Skeletal muscle tissue (tissue), 4 donors: ENCODE data around the gene GCN1. TPM values are rescaled to one million over a fixed set of nuclear protein-coding genes. Genes with fewer than 3 reads are reported as not detected.

Experiments
- H3K27ac ChIP-seq: one replicate; pipeline ENCODE4 v1.7.0; 2013; ENCODE audit warnings: mild to moderate bottlenecking, low read depth, low read length, inconsistent platforms
- H3K27me3 ChIP-seq, 3 donors: one replicate each; pipeline ENCODE4 v1.7.0; 2013; ENCODE audit warnings: low read length in 3 of 3; ENCODE audit not compliant: control insufficient read depth in 3 of 3, insufficient read depth in 3 of 3
- H3K36me3 ChIP-seq, 3 donors: one replicate each; pipeline ENCODE4 v1.7.0; 2013; ENCODE audit warnings: low read length in 3 of 3; ENCODE audit not compliant: control insufficient read depth in 3 of 3, insufficient read depth in 3 of 3
- H3K4me1 ChIP-seq, 3 donors: one replicate each; pipeline ENCODE4 v1.7.0; 2013; ENCODE audit warnings: low read length in 3 of 3, mild to moderate bottlenecking in 3 of 3; ENCODE audit not compliant: control insufficient read depth in 3 of 3, insufficient read depth in 3 of 3
- H3K4me3 ChIP-seq, 3 donors: one replicate each; pipeline ENCODE4 v1.7.0; 2013; ENCODE audit warnings: low read length in 3 of 3
- H3K9ac ChIP-seq, 3 donors: one replicate each; pipeline ENCODE4 v1.7.0; 2013; ENCODE audit warnings: low read length in 3 of 3, mild to moderate bottlenecking in 3 of 3, moderate library complexity in 2 of 3, low read depth in 1 of 3
- H3K9me3 ChIP-seq, 3 donors: one replicate each; pipeline ENCODE4 v1.7.0; 2013; ENCODE audit warnings: low read length in 3 of 3; ENCODE audit not compliant: control insufficient read depth in 3 of 3
- total RNA-seq: library from RNA; depleted of rRNA; stranded (reverse); fragments of >200 nt; gene quantifications from one replicate; pipeline ENCODE4 v1.2.3, GENCODE V29; 2014
- donor health status: Osteomylitis.

GCN1 gene
- total RNA-seq, 1 donor from 2014 or later = 87.2 TPM

DNA sequence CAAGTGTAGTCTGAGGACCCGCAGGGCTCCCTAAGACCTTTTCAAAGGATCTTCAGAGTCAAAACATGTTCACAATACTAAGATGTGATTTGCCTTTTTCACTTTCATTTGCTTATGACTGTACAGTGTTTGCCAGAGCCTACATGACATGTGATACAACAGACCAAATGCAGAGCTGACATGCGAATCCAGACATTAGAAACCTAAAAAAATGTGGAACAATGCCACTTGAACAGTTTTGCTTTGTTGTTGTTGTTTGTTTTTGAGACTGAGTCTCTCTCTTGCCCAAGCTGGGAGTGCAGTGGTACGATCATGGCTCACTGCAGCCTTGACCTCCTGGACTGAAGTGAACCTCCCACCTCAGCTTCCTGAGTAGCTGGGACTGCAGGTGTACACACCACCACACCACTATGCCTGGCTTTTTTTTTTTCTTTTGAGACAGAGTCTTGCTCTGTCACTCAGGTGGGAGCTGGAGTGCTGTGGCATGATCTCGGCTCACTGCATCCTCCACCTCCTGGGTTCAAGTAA lies 72.7 kb downstream of the GCN1 start:
- Histone ChIP-seq H3K9ac (no peak overlapping the region), H3K36me3 (peaks cover 6 to 10% (median 7%) of the 10 kb centered on the region in 3 donors), H3K4me3 (no peak overlapping the region), H3K27me3 (no peaks in the 10 kb centered on the region), H3K27ac (no peak overlapping the region), H3K4me1 (peaks cover 28 to 33% (median 30%) of the 10 kb centered on the region in 3 donors), H3K9me3 (no peaks in the 10 kb centered on the region)

DNA sequence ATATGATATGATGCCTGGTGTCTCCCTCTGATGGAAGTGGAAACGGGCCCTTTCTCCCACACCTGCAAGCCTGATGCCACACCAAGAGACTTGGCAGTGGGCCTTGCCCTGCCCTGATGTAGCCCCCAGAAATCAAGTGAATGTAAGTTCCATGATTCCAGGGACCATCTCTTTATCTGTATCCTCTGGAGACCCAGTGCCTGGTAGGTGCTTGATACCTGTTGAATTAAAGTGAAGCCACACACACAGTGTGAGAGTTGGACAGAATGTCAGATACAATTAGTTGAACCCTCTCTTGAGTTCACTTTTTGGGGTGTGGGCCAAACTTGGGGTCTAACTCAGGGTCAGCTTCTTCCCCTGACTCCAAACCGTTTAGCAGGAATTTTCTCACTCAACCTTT lies 73.2 kb downstream of the GCN1 start:
- Histone ChIP-seq H3K4me1 (peaks cover 23 to 29% (median 26%) of the 10 kb centered on the region in 3 donors), H3K4me3 (no peak overlapping the region), H3K27ac (no peak overlapping the region), H3K36me3 (peaks cover 2 to 7% (median 4%) of the 10 kb centered on the region in 3 donors), H3K9ac (no peak overlapping the region), H3K9me3 (no peaks in the 10 kb centered on the region), H3K27me3 (no peaks in the 10 kb centered on the region)

DNA sequence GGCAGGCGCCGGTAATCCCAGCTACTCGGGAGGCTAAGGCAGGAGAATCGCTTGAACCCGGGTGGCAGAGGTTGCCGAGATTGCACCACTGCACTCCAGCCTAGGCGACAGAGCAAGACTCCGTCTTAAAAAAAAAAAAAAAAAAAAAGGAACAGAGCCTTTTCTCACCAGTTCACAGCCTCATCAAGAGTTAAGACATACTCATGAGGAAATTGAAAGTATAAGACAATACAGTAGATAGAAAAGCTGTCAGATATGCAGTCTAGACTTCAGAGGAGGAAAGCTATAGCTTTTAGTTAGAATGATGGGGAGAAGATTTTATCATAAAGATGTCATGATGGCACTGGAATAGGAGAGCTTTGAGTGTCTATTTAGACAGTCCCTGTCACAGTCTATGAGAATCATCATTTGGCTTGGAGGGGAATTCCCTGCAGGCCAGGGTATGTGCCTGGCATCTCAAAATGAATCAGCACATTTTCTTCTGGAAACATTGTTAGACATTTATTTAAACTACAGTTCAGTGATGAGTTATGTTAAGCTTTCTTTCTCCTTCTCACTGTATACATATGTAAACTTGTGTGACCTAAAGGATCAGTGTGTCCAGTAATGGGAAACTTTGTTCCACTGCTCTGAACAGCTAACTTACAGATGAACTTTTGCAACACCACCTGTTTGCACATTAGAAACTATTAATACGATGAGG lies 75.1 kb downstream of the GCN1 start:
- Histone ChIP-seq H3K27me3 (no peaks in the 10 kb centered on the region), H3K4me3 (no peak overlapping the region), H3K36me3 (peaks cover 0 to 3% (median 2%) of the 10 kb centered on the region in 3 donors), H3K9me3 (no peaks in the 10 kb centered on the region), H3K4me1 (peaks cover 35 to 40% (median 39%) of the 10 kb centered on the region in 3 donors), H3K27ac (peak overlapping the region; percentile 87), H3K9ac (no peak overlapping the region)

DNA sequence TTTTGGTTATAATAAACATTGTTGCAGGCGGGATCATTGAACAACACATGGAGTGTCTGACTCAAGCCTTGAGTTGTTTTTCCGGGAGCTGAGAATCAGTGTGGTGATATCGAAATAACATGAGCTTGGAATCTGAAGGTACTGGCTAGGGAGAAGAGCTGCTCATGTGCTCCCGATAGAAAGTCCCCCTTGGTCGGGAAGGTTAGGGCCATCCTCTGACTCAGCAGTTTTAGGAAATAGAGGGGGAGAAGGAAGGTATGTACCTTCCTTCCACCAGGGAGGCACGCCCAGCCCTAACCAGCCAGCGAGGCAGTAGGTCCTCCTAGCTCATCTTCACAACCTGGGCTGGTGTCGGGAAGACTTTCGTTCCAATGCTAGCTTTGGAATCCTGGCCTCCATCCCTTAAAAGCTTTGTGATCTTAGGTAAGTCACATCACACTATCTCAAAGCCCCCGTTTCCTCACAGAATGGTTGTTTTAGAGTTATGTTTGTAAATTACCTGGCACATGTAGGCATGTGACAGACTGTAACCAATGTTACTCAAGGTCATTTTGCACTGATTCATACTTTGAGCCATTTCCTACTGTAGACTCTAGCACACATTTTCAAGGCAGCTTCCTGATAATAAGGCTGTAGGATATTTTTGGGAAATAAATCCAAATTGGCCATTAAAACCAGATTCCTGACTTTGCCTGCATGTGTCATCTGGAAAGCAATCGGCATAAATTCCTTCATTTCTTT lies 76.0 kb downstream of the GCN1 start:
- H3K27ac ChIP-seq = peak overlapping the region; percentile 87
- no peaks in the 10 kb centered on the region for H3K27me3 ChIP-seq
- peaks cover 35 to 42% (median 40%) of the 10 kb centered on the region in 3 donors for H3K4me1 ChIP-seq
- H3K4me3 ChIP-seq = peak overlapping the region; percentile 25 to 98 (median 42)
- peak overlapping the region in 2 of 3 donors; percentile 93 to 94 for H3K9ac ChIP-seq
- H3K9me3 ChIP-seq = no peaks in the 10 kb centered on the region
- peaks cover 0 to 3% (median 3%) of the 10 kb centered on the region in 3 donors for H3K36me3 ChIP-seq

DNA sequence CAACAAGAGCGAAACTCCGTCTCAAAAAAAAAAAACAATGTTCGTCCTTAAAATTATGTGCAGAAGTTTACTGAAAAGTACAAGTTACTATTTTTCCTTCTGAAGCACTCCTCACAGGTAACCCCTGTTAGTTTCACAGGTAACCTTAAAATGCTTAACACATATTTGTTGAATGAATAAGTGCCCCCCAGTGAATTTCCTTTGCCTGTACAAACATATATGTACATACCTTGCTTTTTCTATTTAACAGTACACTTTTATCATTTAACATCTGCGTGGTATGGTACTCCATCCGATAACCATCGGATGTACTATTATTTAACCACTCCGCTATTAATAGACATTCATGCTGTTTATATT lies 76.6 kb downstream of the GCN1 start:
- H3K4me1 ChIP-seq = peaks cover 35 to 42% (median 40%) of the 10 kb centered on the region in 3 donors
- peak overlapping the region in 2 of 3 donors; percentile 93 to 94 for H3K9ac ChIP-seq

DNA sequence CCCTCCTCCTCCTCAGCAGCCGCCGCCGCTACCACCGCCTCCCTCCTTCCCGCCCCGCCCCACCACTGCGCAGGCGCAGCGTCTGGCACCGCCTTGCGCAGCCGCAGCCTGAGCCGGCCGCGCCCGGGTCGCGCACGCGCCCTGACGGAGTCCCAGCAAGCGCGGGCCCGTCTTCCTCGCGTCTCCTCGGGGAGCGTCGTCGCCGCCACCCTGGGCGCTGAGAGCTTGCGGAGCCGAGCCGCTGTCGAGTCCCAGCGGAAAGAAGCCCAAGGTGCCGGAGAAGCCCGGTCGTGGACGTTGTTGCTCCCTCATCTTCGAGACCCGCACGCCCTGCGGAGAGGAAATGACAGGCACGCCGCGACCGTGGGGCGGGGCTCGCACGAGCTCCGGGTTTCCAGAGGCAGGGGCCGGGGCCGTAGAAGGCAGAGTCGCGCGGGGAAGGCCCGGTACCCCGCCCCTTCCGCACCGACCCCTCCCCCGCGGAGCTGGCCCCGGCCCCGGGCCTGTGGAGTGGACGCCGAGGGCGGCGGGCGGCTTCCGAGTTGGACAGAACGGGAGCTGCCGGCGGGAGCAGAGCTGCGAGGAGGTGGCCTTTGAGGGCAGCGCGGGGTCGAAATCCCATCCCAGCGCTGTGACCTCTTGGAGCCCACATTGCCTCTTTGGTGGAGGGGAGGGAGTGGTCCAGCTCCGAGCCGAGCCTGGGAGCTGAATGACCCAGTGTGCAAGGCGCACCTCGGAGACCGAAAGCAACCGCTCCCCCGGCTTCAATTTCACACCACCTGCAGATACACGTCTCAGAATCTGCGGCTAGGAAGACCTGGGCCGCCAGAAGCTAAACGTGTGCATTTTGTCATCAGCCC lies 77.5 kb downstream of the GCN1 start:
- H3K9ac ChIP-seq = peak overlapping the region; percentile 89 to 94 (median 93)
- H3K27me3 ChIP-seq = no peaks in the 10 kb centered on the region
- peak overlapping the region; percentile 87 for H3K27ac ChIP-seq
- peak overlapping the region; percentile 86 to 98 (median 92) for H3K4me3 ChIP-seq
- peaks cover 0 to 3% (median 3%) of the 10 kb centered on the region in 3 donors for H3K36me3 ChIP-seq
- no peaks in the 10 kb centered on the region for H3K9me3 ChIP-seq
- peaks cover 37 to 44% (median 42%) of the 10 kb centered on the region in 3 donors for H3K4me1 ChIP-seq

More for the DNA sequence above, 76.6 kb downstream of the GCN1 start:
- no peaks in the 10 kb centered on the region for H3K27me3 ChIP-seq
- H3K27ac ChIP-seq = peak overlapping the region; percentile 87
- peaks cover 0 to 3% (median 3%) of the 10 kb centered on the region in 3 donors for H3K36me3 ChIP-seq
- H3K9me3 ChIP-seq = no peaks in the 10 kb centered on the region
- peak overlapping the region; percentile 86 to 98 (median 92) for H3K4me3 ChIP-seq

DNA sequence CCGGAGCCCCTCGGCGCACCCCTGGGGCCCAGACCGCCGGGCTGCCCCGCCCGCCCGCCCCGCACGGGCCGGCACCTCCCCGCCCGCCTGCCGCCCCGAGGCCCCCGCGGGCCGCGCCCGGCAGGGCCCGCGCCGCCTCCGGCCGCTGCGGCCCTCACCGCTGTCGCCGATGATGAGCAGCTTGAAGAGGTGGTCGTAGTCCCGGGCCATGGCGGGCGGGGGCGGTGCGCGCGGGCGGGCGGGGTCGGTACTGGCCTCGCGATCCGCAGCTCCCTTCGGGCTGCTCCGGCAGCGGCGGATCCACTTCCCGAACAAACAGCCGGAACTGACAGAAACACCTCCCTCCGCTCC lies 78.1 kb downstream of the GCN1 start, which contains the start of gene RAB35:
Gene RAB35 (minus strand): TSS at position 313 of the 351 bp plus-strand sequence. CDS start 103 bp downstream, at position 210.
- Histone ChIP-seq H3K27me3 (no peaks in the 10 kb centered on the region), H3K4me3 (peak within 1 kb of the TSS; percentile 93 to 98 (median 96)), H3K36me3 (peaks cover 0 to 3% (median 3%) of the 10 kb centered on the region in 3 donors), H3K9ac (peak within 1 kb of the TSS; percentile 89 to 94 (median 93)), H3K27ac (peak within 1 kb of the TSS; percentile 87), H3K9me3 (no peaks in the 10 kb centered on the region), H3K4me1 (peaks cover 38 to 44% (median 42%) of the 10 kb centered on the region in 3 donors)

DNA sequence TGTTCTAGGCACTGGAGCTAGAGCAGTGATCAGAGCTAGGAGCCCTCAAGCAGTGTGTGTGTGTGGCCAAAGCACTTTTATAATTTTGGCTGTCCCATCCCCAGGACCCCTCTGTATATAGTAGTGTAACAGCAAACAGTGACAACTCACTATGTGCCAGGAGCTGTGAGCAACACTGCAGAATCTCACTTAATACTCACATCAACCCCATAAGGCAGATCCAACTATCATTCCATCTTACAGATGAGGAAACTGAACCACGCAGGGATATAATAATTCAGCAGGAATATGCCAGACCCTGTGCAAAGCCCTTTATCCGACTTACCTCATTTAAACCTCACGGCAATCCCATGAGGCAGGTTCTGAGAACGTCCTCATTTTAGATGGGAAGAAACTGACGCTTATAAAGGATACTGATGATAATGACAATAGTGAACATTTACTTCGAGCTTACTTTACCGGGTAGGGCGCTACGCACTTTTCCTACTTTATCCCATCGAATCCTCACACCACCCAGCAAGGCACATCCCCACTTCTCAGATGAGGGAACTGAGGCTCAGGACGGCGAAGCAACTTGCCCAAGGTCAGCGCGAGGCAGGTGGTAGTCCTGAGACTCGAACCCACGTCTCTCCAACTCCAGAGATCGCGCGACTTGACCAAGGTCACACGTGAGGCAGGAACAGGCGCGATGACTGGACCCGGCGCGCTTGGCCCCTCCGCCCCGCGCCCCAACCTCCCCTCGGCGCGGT lies 78.6 kb downstream of the GCN1 start:
- Histone ChIP-seq H3K27ac (peak overlapping the region; percentile 64), H3K36me3 (peaks cover 0 to 3% (median 3%) of the 10 kb centered on the region in 3 donors), H3K4me3 (peak overlapping the region; percentile 90 to 96 (median 93)), H3K4me1 (peaks cover 40 to 47% (median 44%) of the 10 kb centered on the region in 3 donors), H3K27me3 (no peaks in the 10 kb centered on the region), H3K9ac (peak overlapping the region; percentile 80 to 88 (median 84)), H3K9me3 (no peaks in the 10 kb centered on the region)

DNA sequence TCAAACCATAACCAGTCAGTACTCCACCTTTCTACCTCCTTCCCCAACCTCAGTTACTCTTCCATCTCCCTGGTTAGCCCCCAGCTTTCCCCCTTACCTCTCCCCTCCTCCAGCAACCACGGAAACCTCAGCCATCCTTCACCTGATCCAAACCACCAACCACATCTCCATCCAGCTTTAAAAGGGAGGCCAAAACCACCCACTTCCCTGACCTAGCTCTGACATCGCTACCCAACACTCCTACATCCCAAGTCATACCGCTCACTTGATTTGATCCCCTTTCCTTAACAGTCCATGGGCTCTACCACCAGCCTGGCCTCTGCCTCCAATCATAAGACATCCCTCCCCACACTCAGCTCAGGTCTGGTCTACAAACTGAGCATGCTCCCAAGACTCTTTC lies 79.4 kb downstream of the GCN1 start:
- no peaks in the 10 kb centered on the region for H3K9me3 ChIP-seq
- peak overlapping the region; percentile 64 for H3K27ac ChIP-seq
- peak overlapping the region; percentile 80 to 88 (median 84) for H3K9ac ChIP-seq
- peaks cover 43 to 53% (median 44%) of the 10 kb centered on the region in 3 donors for H3K4me1 ChIP-seq
- H3K4me3 ChIP-seq = peak overlapping the region; percentile 90 to 96 (median 93)
- H3K27me3 ChIP-seq = no peaks in the 10 kb centered on the region
- peaks cover 0 to 3% (median 3%) of the 10 kb centered on the region in 3 donors for H3K36me3 ChIP-seq
